ENCODE data around the gene GSG1L. TPM values are rescaled to one million over a fixed set of nuclear protein-coding genes. Genes with fewer than 3 reads are reported as not detected.

The GSG1L gene
- total and polyA plus RNA-seq, 9 of the 15 experiments (the other 6 are each of a cell fraction or from before 2014, with no cell fraction given): not detected

GRCh38 chr16:28000314-28001169, 63.0 kb downstream of the GSG1L start (continued):
- no peak for TF ChIP-seq TCF7 (IDR thresholded peaks at IDR 0.05; ENCODE audit: borderline replicate concordance)
- TF ChIP-seq NKRF (IDR thresholded peaks at IDR 0.05; ENCODE audit: borderline replicate concordance): no peak
- TF ChIP-seq NR1H2 (CRISPR knock-in tag; IDR thresholded peaks at IDR 0.05): no peak
- TF ChIP-seq ETS1 (conservative IDR thresholded peaks at IDR 0.05; ENCODE audit: control insufficient read depth, low read depth, low read length): no peak
- no peak for TF ChIP-seq PHTF2 (CRISPR knock-in tag; IDR thresholded peaks at IDR 0.05)

- FAIRE-seq: peak; percentile 44
- Histone ChIP-seq H3K36me3 (ENCODE audit: control insufficient read depth, insufficient read depth, low read length) (no peaks in the 10 kb centered on the region), H3K9ac (ENCODE audit: insufficient read depth in 1 of 2, low read depth in 2 of 2, low read length in 2 of 2) (no peak overlapping the region), H3K27ac (ENCODE audit: extremely low read depth, low read depth, low read length) (no peak overlapping the region), H3K4me3 (no peak overlapping the region), H3K9me1 (ENCODE audit: control insufficient read depth, insufficient read depth, low read length) (no peaks in the 10 kb centered on the region), H4K20me1 (replicated peaks; ENCODE audit: control insufficient read depth, insufficient read depth, low read length) (no peaks in the 10 kb centered on the region), H3K4me1 (replicated peaks in 1 of 2; ENCODE audit: control insufficient read depth in 2 of 2, insufficient read depth in 2 of 2, low read length in 2 of 2) (no peaks in the 10 kb centered on the region; a peak in 1 of 5 replicates), H3K4me2 (ENCODE audit: insufficient read depth, low read length) (peak overlapping the region; percentile 23; the same call in 1 of the 2 replicates), H3K27me3 (ENCODE audit: control insufficient read depth in 2 of 2, insufficient read depth in 2 of 2, low read length in 2 of 2) (peaks cover 0 to 14% of the 10 kb centered on the region in 2 experiments; a peak in 2 of 5 replicates), H3K79me2 (ENCODE audit: control insufficient read depth, insufficient read depth, low read length) (no peaks in the 10 kb centered on the region), H3K9me3 (replicated peaks; ENCODE audit: control insufficient read depth, insufficient read depth, low read depth, low read length) (no peaks in the 10 kb centered on the region), H2AFZ (ENCODE audit: low read depth, low read length) (peak overlapping the region; percentile 22; the same call in 1 of the 2 replicates)
- POLR2A ChIA-PET: interaction anchor here (0.8 kb wide), 1 partner anchor 13 kb away, joined by 3 read pairs; no protein-coding TSS in a partner anchor
- no TSS peak for BruUV-seq (replicated peaks)
- 0% methylated on average over 2 of the region's 2 CpGs for WGBS (ENCODE audit: insufficient coverage, low coverage, missing lambda C conversion rate)
- peak in 2 of 4 experiments; percentile 25 to 38 for DNase-seq (ENCODE audit: extremely low read depth in 1 of 4, low spot score in 3 of 4)
- in situ Hi-C loops (cut with MboI): no loop called here
- ATAC-seq: peak; percentile 75
- intact Hi-C loops (cut with micrococcal nuclease): no loop called here
- CTCF ChIA-PET (ENCODE audit: low intra/inter-chr PET ratio): no interaction called here
- TF ChIP-seq, protein P1, sequence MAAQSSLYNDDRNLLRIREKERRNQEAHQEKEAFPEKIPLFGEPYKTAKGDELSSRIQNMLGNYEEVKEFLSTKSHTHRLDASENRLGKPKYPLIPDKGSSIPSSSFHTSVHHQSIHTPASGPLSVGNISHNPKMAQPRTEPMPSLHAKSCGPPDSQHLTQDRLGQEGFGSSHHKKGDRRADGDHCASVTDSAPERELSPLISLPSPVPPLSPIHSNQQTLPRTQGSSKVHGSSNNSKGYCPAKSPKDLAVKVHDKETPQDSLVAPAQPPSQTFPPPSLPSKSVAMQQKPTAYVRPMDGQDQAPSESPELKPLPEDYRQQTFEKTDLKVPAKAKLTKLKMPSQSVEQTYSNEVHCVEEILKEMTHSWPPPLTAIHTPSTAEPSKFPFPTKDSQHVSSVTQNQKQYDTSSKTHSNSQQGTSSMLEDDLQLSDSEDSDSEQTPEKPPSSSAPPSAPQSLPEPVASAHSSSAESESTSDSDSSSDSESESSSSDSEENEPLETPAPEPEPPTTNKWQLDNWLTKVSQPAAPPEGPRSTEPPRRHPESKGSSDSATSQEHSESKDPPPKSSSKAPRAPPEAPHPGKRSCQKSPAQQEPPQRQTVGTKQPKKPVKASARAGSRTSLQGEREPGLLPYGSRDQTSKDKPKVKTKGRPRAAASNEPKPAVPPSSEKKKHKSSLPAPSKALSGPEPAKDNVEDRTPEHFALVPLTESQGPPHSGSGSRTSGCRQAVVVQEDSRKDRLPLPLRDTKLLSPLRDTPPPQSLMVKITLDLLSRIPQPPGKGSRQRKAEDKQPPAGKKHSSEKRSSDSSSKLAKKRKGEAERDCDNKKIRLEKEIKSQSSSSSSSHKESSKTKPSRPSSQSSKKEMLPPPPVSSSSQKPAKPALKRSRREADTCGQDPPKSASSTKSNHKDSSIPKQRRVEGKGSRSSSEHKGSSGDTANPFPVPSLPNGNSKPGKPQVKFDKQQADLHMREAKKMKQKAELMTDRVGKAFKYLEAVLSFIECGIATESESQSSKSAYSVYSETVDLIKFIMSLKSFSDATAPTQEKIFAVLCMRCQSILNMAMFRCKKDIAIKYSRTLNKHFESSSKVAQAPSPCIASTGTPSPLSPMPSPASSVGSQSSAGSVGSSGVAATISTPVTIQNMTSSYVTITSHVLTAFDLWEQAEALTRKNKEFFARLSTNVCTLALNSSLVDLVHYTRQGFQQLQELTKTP (IDR thresholded peaks at IDR 0.05; ENCODE audit: low read depth in 1 of 2, partially characterized antibody in 2 of 2): no peak
- TF ChIP-seq RBM25 (IDR thresholded peaks at IDR 0.05; ENCODE audit: low read depth, low read length, severe bottlenecking) (peak; percentile 36), ZNF584 (CRISPR knock-in tag; IDR thresholded peaks at IDR 0.05; ENCODE audit: low read depth) (no peak), FOS (IDR thresholded peaks at IDR 0.05; ENCODE audit: extremely low read depth, insufficient read length) (peak; percentile 44), CBX8 (IDR thresholded peaks at IDR 0.05; ENCODE audit: borderline replicate concordance, extremely low read depth, low read depth, low read length, poor library complexity, severe bottlenecking) (no peak), MECOM (CRISPR knock-in tag; IDR thresholded peaks at IDR 0.05) (no peak)
Measured at GRCh38 chr16:27999687-28000086, 63.8 kb downstream of the GSG1L start.

Data from K562 (cell line).